Activated CD4-positive, alpha-beta memory T cell treated with anti-CD3 and anti-CD28 coated beads for 36 hours (primary cell): ENCODE results near the gene NDUFA13. TPM values are rescaled to one million over a fixed set of nuclear protein-coding genes. Genes with fewer than 3 reads are reported as not detected.

Source experiments
- CTCF ChIA-PET: fragments of 350-600 bp; sonication (Branson Sonifier 250); formaldehyde crosslinking; loops from one replicate; lab custom pipeline; 2021; ENCODE audit warnings: antibody characterized with exemption, inconsistent platforms; lab: Charles Lee
- POLR2A ChIA-PET: fragments of 350-600 bp; sonication (Branson Sonifier 250); formaldehyde crosslinking; loops from one replicate; lab custom pipeline; 2021; ENCODE audit warnings: antibody characterized with exemption; lab: Charles Lee
- DNase-seq: peaks from one replicate; pipeline ENCODE4 v3.0.0-alpha.2; 2020
- H3K27ac Mint-ChIP-seq: one replicate; pipeline ENCODE4 v1.8.0; 2021; ENCODE audit warnings: mixed read lengths
- H3K27me3 Mint-ChIP-seq: one replicate; pipeline ENCODE4 v1.8.0; 2021; ENCODE audit warnings: mixed read lengths
- H3K36me3 Mint-ChIP-seq: one replicate; pipeline ENCODE4 v1.8.0; 2021; ENCODE audit warnings: mixed read lengths
- H3K4me1 Mint-ChIP-seq: one replicate; pipeline ENCODE4 v1.8.0; 2021; ENCODE audit warnings: low read depth, mixed read lengths
- H3K4me3 Mint-ChIP-seq: one replicate; pipeline ENCODE4 v1.8.0; 2021; ENCODE audit warnings: mild to moderate bottlenecking, mixed read lengths
- H3K9me3 Mint-ChIP-seq: one replicate; pipeline ENCODE4 v1.8.0; 2021; ENCODE audit warnings: mixed read lengths
- intact Hi-C: fragments of 100-400 bp; cut with micrococcal nuclease; formaldehyde crosslinking; loops from one replicate; pipeline ENCODE4 v1.15.1; 2023
- total RNA-seq, 2 experiments: library from RNA; stranded (reverse); gene quantifications; one replicate each; pipeline ENCODE4 v1.2.3, GENCODE V29; 2021

NDUFA13 gene
- total RNA-seq, 2 experiments from 2014 or later, result 365 to 374 TPM

DNA sequence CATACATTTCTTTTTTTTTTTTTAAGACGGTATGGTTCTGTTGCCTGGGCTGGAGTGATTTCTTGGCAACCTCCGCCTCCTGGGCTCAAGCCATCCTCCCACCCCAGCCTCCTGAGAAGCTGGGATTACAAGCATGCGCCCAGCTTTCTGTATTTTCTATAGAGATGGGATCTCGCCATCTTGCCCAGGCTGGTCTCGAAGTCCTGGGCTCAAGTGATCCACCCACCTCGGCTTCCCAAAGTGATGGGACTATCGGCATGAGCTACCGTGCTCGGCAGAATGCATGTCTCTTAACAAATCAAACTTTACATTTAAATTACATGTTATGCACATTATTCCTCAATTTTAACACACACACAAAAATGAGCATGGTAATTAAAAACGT lies 1.2 kb downstream of the NDUFA13 start:
- Mint-ChIP-seq H3K4me3 (peak overlapping the region; percentile 94), H3K9me3 (no peaks in the 10 kb centered on the region), H3K27ac (peak overlapping the region; percentile 94), H3K36me3 (peaks cover 24% of the 10 kb centered on the region), H3K4me1 (peaks cover 30% of the 10 kb centered on the region), H3K27me3 (no peaks in the 10 kb centered on the region)
- ChIA-PET CTCF (interaction anchor here (1.1 to 2.6 kb wide), 3 partner anchors 15 to 127 kb away, joined by 4 to 20 read pairs (median 9); partner anchors contain the start of gene GMIP), POLR2A (interaction anchor here (0.9 kb wide), 1 partner anchor 28 kb away, joined by 4 read pairs; no protein-coding TSS in a partner anchor)
- no peak for DNase-seq
- intact Hi-C loops, result loop anchor here (2.0 kb wide), 1 partner anchor 26 kb away; no protein-coding TSS in a partner anchor

DNA sequence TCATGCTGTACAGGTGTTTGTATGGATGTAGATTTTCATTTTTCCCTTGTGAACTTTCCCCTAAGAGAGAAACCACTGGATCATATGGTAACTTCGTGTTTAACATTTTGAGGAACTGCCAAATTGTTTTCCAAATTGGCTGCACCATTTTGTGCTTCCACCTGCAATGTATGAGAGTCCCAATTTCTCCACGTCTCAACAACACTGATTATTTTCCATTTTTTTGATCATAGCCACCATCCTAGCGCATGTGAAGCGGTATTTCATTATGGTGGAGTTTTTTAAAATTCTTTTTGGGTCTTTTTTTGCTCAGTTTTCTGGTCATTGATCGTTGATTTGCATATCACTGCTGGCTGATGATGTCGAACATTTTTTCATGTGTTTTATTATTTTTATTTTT lies 5.0 kb downstream of the NDUFA13 start:
- ChIA-PET POLR2A (no interaction called here), CTCF (interaction anchor here (0.9 kb wide), 1 partner anchor 30 kb away, joined by 3 read pairs; no protein-coding TSS in a partner anchor)
- H3K36me3 Mint-ChIP-seq, result peaks cover 26% of the 10 kb centered on the region
- no peak overlapping the region for H3K27ac Mint-ChIP-seq
- no peak overlapping the region for H3K4me3 Mint-ChIP-seq
- no peak for DNase-seq
- H3K4me1 Mint-ChIP-seq, result peaks cover 36% of the 10 kb centered on the region
- no peaks in the 10 kb centered on the region for H3K27me3 Mint-ChIP-seq
- intact Hi-C loops, result no loop called here
- H3K9me3 Mint-ChIP-seq, result no peaks in the 10 kb centered on the region

DNA sequence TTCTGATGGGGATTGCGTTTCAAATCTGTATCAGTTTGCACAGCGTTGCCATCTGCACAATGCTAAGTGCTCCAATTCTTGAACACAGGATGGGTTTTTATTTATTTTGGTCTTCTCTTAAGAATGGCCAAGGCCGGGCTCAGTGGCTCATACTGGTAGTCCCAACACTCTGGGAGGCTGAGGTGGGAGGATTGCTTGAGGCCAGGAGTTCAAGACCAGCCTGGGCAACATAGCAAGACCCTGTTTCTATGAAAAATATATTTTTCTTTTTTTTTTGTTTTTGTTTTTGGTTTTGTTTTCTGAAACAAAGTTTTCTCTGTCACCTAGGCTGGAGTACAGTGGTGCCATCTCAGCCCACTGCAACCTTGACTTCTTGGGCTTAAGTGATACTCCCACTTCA lies 7.2 kb downstream of the NDUFA13 start:
- Mint-ChIP-seq H3K27me3 (no peaks in the 10 kb centered on the region), H3K4me3 (no peak overlapping the region), H3K9me3 (no peaks in the 10 kb centered on the region), H3K36me3 (peaks cover 25% of the 10 kb centered on the region), H3K27ac (no peak overlapping the region), H3K4me1 (peaks cover 23% of the 10 kb centered on the region)
- DNase-seq, result no peak
- intact Hi-C loops, result no loop called here
- ChIA-PET POLR2A (no interaction called here), CTCF (interaction anchor here (1.3 kb wide), 1 partner anchor 8 kb away, joined by 5 read pairs; no protein-coding TSS in a partner anchor)

DNA sequence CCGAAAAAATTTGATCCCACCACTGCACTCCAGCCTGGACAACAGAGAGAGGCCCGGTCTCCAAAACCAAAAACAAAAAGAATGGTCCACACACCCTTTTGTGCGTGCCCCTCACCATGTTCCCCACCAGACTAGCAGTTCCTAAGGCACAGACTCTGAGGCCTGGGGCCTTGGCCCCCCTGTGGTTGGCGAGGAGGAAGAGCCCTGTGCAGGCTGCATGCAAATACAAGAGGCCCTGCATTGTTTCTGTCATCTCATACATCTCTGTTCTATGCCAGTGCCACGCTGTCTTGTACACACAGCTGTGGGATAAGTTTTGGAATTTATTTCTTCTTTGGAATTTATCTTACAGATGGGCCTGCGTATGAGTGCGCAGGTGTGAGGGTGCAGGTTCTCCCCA lies 8.0 kb downstream of the NDUFA13 start:
- Mint-ChIP-seq H3K27me3 (no peaks in the 10 kb centered on the region), H3K27ac (no peak overlapping the region), H3K36me3 (peaks cover 24% of the 10 kb centered on the region), H3K4me1 (peaks cover 22% of the 10 kb centered on the region), H3K9me3 (no peaks in the 10 kb centered on the region), H3K4me3 (no peak overlapping the region)
- intact Hi-C loops, result no loop called here
- POLR2A ChIA-PET, result no interaction called here
- CTCF ChIA-PET, result interaction anchor here (1.5 kb wide), 1 partner anchor 120 kb away, joined by 5 read pairs; the partner anchor contains the start of gene GMIP
- DNase-seq, result no peak

DNA sequence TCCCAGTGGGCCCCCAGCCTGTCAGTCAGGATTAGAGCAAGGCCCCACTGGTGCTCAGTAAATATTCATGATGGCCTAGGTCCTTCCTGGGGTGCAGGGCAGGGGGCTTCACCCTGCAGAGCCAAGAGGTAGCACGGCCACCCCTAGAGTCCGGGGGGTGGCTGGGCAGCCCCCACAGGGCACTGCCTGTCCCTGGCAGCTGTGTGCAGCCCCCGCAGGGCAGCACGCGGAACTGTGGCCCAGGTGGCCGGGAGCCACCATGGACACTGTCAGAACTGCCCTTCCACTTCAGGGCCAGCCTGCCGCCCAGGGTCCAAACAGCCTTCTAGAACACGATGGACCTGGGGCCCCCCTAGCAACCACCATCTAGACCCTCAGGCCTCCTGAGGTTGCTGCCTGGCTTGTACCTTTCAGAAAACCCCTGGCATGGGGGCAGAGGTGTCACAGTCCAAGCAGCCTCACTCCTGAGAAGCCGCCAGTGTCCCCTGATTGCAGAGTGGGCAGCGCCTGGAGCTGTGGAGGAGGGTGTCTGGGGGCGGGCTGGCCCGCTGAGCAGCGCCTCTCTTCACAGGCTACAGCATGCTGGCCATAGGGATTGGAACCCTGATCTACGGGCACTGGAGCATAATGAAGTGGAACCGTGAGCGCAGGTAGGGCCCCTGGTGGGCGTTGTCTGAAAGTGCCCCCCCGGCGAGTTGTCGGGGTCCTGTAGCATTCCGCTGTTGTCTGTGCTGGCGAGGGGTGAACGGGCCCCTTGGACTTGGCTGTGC lies 9.8 kb downstream of the NDUFA13 start:
- no peaks in the 10 kb centered on the region for H3K9me3 Mint-ChIP-seq
- ChIA-PET POLR2A (no interaction called here), CTCF (interaction anchor here (1.5 kb wide), 1 partner anchor 118 kb away, joined by 5 read pairs; the partner anchor contains the start of gene GMIP)
- no peak for DNase-seq
- no peak overlapping the region for H3K4me3 Mint-ChIP-seq
- no peaks in the 10 kb centered on the region for H3K27me3 Mint-ChIP-seq
- H3K27ac Mint-ChIP-seq, result no peak overlapping the region
- H3K4me1 Mint-ChIP-seq, result peaks cover 10% of the 10 kb centered on the region
- intact Hi-C loops, result no loop called here
- peaks cover 14% of the 10 kb centered on the region for H3K36me3 Mint-ChIP-seq

DNA sequence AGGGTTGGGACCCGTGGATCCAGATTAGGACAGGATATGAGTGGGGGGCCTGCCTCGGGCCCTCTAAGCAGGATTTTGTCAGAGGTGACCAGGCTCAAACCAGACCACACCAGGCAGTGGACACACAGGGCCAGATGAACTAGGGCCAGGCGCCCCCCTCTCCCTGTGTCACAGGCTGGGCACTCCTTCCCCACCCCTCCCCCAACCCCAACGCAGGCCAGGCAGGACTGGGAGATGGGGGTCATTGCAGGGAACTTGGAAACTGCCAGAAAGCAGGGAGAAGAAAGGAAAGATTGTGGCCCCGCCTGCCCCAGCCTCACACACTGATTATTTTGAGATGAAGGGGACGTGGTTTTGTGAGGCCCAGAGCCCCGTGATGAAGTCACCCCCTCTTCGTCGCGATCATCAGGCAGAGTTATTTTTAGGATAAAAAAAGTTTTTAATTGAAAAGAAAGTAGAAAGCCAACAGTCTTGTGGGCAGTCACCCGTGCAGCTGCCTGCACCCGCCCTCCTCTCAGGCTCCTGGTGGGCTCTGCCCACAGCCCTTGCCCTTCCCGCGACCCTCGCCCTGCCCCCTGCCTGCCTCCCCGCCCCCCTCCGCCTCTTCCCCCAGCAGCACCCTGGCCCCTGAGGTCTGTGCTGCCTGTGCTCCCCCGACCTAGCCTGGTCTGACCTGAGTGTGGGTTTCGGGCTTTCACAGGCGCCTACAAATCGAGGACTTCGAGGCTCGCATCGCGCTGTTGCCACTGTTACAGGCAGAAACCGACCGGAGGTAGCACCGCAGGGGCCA lies 10.8 kb downstream of the NDUFA13 start:
- ChIA-PET POLR2A (no interaction called here), CTCF (no interaction called here)
- Mint-ChIP-seq H3K27ac (no peak overlapping the region), H3K4me3 (no peak overlapping the region), H3K36me3 (peaks cover 11% of the 10 kb centered on the region), H3K27me3 (no peaks in the 10 kb centered on the region), H3K9me3 (no peaks in the 10 kb centered on the region), H3K4me1 (peaks cover 6% of the 10 kb centered on the region)
- intact Hi-C loops, result no loop called here
- DNase-seq, result no peak

DNA sequence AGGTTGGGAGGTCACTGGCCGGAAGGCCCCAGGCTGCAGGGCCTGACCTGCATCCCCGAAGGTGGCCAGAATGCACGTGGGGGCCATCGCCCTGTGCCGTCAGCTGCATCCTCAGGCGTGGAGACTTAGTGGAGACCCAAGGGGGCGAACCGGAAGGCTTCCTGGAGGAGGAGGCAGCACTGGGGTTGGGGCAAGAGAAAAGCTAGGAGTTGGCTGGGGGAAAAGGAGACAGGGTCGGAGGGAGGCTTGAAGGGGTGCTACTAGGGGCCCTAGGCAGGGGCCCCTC lies 11.3 kb downstream of the NDUFA13 start:
- intact Hi-C loops, result no loop called here
- no peaks in the 10 kb centered on the region for H3K27me3 Mint-ChIP-seq
- H3K36me3 Mint-ChIP-seq, result peaks cover 13% of the 10 kb centered on the region
- no peak overlapping the region for H3K4me3 Mint-ChIP-seq
- peaks cover 10% of the 10 kb centered on the region for H3K4me1 Mint-ChIP-seq
- ChIA-PET POLR2A (no interaction called here), CTCF (no interaction called here)
- H3K27ac Mint-ChIP-seq, result no peak overlapping the region
- DNase-seq, result no peak
- no peaks in the 10 kb centered on the region for H3K9me3 Mint-ChIP-seq

DNA sequence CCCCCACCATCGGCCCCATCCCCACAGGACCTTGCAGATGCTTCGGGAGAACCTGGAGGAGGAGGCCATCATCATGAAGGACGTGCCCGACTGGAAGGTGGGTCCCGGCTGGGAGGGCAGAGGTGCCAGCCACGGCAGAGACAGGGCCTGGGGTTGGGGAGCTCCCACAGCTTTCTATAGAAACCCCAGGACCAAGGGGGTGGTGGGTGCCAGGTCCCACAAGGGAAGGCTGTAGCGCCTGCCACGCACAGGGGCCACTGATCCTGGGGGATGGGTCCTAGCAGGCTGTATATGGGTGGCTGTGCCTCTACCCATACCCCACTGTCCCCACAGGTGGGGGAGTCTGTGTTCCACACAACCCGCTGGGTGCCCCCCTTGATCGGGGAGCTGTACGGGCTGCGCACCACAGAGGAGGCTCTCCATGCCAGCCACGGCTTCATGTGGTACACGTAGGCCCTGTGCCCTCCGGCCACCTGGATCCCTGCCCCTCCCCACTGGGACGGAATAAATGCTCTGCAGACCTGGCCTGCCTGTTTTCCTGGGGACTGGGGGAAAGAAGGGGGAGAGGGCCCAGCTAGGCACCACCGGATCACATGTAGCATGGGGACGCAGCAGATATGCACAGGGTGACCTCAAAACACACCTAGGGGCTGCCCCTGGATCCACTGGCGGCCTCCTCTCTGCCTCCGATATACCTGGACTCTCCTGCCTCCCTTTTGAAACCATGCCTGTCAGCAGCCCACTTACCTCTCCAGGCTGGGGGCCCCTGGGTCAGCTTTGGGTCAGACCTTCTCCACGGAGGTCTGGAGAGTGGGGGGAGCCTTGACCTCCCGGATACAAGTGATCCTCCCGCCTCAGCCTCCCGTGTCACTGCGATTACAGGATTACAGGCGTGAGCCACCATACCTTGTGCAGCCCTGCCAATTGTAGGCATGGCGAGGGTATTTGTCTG lies 11.9 kb downstream of the NDUFA13 start:
- peaks cover 9% of the 10 kb centered on the region for H3K4me1 Mint-ChIP-seq
- peaks cover 9% of the 10 kb centered on the region for H3K36me3 Mint-ChIP-seq
- no peak overlapping the region for H3K4me3 Mint-ChIP-seq
- no peaks in the 10 kb centered on the region for H3K9me3 Mint-ChIP-seq
- POLR2A ChIA-PET, result no interaction called here
- no peaks in the 10 kb centered on the region for H3K27me3 Mint-ChIP-seq
- DNase-seq, result no peak
- CTCF ChIA-PET, result interaction anchor here (1.5 kb wide), 1 partner anchor 116 kb away, joined by 9 read pairs; the partner anchor contains the start of gene GMIP
- intact Hi-C loops, result no loop called here
- no peak overlapping the region for H3K27ac Mint-ChIP-seq

DNA sequence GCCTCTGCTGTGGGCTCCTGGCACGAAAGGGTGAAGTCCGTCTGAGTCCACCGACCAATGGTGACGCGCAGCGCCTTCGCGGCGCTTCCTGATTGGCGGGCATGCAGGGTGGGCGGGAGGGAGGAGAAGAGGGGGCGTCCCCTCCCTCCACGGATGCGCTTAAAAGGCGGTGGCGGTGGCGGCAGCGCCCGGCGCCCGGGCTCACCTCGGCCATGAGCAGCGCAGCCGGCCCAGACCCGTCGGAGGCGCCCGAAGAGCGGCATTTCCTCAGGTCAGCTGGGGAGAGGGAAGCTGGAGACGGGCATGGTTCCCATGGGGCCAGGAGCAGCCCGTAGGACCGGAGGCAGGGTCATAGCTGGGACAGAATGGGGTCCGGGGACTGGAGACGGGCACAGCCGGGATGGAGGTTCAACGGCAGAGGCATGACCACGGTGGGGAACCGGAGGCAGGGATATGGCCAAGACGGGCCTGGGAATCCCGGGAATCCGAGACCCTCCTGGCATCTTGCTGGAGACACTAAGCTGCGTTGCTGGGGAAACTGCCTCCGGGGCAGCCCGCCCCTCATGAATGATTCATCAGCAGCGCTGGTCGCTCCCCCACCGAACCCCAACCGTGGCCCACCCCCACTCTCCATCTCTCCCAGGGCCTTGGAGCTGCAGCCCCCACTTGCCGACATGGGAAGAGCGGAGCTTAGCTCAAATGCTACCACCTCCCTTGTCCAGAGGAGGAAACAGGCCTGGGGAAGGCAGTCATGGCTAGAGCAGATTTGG lies 12.9 kb downstream of the NDUFA13 start, which contains the start of gene YJEFN3:
TSS of gene YJEFN3 (plus strand) at position 191 of the 770 bp plus-strand sequence. CDS start at position 213, 22 bp downstream.
- CTCF ChIA-PET, result interaction anchor here (1.5 to 4.5 kb wide), 2 partner anchors 26 to 115 kb away, joined by 9 to 98 read pairs; partner anchors contain the start of gene GMIP

DNA sequence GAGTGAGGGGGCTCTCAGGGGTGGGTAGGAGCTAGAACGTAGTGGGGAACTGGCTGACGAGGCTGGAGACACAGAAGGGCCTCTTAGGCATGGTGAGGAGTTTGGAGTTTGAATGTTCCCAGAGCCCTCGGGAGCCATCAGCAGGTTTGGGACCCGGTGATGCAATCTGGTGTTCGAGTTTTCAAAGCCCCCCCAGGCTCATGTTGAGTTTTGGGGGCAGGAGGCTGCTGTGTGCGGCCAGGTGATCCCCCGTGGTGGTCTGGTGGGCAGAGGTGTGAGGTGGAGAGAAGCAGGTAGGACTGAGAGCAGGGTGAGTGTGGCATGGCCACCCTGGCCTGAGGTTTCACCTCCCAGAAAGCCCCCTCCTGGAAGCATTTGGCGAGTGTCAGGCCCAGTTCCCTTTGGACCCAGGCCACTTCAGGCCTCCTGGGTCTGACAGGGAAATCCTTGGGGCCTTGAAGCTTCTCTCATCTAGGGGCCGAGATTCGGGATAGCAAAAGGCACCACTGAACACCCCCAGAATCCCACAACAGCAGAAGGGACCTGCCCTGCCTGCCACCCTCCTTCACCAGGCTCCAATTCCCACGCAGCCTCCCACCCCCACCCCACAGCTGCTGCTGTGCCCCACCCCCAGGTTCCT lies 13.9 kb downstream of the NDUFA13 start:
- peaks cover 8% of the 10 kb centered on the region for H3K4me1 Mint-ChIP-seq
- intact Hi-C loops, result no loop called here
- POLR2A ChIA-PET, result interaction anchor here (1.2 kb wide), 1 partner anchor 15 kb away, joined by 4 read pairs; the partner anchor contains the start of gene TSSK6
- CTCF ChIA-PET, result interaction anchor here (0.7 to 4.5 kb wide), 5 partner anchors 25 to 115 kb away, joined by 4 to 98 read pairs (median 9); partner anchors contain the start of gene GMIP
- H3K9me3 Mint-ChIP-seq, result no peaks in the 10 kb centered on the region
- H3K27me3 Mint-ChIP-seq, result no peaks in the 10 kb centered on the region
- H3K36me3 Mint-ChIP-seq, result peaks cover 3% of the 10 kb centered on the region
- no peak overlapping the region for H3K27ac Mint-ChIP-seq
- no peak overlapping the region for H3K4me3 Mint-ChIP-seq
- DNase-seq, result no peak

More for the DNA sequence above, 12.9 kb downstream of the NDUFA13 start, which contains the start of gene YJEFN3:
- Mint-ChIP-seq H3K4me3 (no peak within 1 kb of the TSS), H3K27me3 (no peaks in the 10 kb centered on the region), H3K36me3 (peaks cover 7% of the 10 kb centered on the region), H3K27ac (no peak within 1 kb of the TSS), H3K9me3 (no peaks in the 10 kb centered on the region), H3K4me1 (peaks cover 8% of the 10 kb centered on the region)
- POLR2A ChIA-PET, result interaction anchor here (1.2 kb wide), 1 partner anchor 14 kb away, joined by 4 read pairs; the partner anchor contains the start of gene TSSK6
- no peak for DNase-seq
- intact Hi-C loops, result no loop called here
